GM12865 (cell line): Measurements from ENCODE around the gene SLC35F1.

Source experiments
- DNase-seq: peaks from one replicate; pipeline ENCODE4 v3.0.0; 2010; ENCODE audit warnings: low read depth
- H3K4me3 ChIP-seq: 2 replicates; pipeline ENCODE4 v1.5.1; 2011; ENCODE audit warnings: mild to moderate bottlenecking, low read depth, low read length, control low read depth
- TF ChIP-seq, protein P1 (sequence below): IDR thresholded peaks from 2 replicates; pipeline ENCODE4 v1.5.1; 2011; ENCODE audit warnings: low read length, control low read depth, low read depth, inconsistent platforms; ENCODE audit not compliant: insufficient read depth; ENCODE audit errors: missing control alignments

Gene SLC35F1

DNA sequence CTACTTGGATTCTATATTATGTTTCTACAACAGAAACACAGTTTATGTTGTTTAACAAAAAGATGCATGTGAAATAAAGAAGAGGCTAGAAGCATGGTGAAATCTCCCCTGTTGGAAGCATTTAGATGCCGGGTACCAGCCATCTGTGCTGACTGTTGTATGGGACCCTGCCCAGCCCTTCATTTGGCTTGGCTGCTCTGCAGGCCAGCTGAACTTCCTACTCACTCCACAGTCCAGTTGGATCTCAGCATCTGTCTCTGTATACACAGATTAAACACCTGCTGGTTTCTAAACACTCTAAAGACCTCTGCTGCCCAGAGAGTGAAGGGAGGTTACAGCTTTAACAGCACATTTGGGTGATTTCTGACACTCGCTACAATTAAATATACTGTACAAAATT is 228.3 kb downstream of the SLC35F1 start:
- TF ChIP-seq, protein P1, sequence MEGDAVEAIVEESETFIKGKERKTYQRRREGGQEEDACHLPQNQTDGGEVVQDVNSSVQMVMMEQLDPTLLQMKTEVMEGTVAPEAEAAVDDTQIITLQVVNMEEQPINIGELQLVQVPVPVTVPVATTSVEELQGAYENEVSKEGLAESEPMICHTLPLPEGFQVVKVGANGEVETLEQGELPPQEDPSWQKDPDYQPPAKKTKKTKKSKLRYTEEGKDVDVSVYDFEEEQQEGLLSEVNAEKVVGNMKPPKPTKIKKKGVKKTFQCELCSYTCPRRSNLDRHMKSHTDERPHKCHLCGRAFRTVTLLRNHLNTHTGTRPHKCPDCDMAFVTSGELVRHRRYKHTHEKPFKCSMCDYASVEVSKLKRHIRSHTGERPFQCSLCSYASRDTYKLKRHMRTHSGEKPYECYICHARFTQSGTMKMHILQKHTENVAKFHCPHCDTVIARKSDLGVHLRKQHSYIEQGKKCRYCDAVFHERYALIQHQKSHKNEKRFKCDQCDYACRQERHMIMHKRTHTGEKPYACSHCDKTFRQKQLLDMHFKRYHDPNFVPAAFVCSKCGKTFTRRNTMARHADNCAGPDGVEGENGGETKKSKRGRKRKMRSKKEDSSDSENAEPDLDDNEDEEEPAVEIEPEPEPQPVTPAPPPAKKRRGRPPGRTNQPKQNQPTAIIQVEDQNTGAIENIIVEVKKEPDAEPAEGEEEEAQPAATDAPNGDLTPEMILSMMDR = no peak
- DNase-seq = no peak

DNA sequence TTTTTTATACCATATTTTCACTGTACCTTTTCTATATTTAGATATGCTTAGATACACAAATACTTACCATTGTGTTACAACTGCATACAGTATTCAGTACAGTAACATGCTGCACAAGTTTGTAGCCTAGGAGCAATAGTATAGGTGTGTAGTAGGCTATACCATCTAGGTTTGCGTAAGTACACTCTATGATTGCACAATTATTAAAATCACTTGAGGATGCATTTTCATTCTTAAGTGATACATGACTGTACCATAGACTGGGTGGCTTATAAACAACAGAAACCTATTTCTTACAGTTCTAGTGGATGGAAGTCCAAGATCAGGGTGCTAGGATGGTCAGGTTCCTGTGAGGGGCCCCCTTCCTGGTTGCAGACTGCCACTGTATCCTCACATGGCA is 234.1 kb downstream of the SLC35F1 start:
- TF ChIP-seq, protein P1 = no peak
- DNase-seq = no peak
- H3K4me3 ChIP-seq = no peak overlapping the region

More for the DNA sequence above, 228.3 kb downstream of the SLC35F1 start:
- H3K4me3 ChIP-seq = no peak overlapping the region

GRCh38 chr6:118146584-118146983 is 239.5 kb downstream of the SLC35F1 start:
- TF ChIP-seq, protein P1 = no peak
- DNase-seq = no peak
- no peak overlapping the region for H3K4me3 ChIP-seq

GRCh38 chr6:118147511-118147910 is 240.4 kb downstream of the SLC35F1 start:
- no peak for DNase-seq
- H3K4me3 ChIP-seq = no peak overlapping the region
- TF ChIP-seq, protein P1 = no peak

DNA sequence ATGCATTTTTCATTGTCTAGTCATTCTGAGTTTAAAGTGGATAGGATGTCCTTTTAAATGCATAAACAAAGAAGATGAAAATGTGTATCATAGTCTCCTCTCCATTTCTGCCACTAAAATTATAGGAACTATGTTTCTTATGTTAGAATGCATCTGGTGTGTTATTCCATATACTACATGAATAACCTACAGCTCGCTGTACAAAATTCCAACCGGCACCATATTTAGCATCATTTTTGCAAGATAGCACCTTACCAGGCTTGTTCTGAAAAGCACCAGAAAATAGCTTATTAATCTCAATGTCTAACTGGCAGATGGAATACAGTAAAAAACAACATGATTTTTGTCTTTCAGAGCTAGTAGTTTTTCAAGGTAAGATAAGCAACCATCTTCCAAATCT is 241.5 kb downstream of the SLC35F1 start:
- TF ChIP-seq, protein P1 = no peak
- no peak for DNase-seq
- no peak overlapping the region for H3K4me3 ChIP-seq

GRCh38 chr6:118152524-118152923 is 245.5 kb downstream of the SLC35F1 start:
- TF ChIP-seq, protein P1 = no peak
- DNase-seq = no peak
- H3K4me3 ChIP-seq = no peak overlapping the region

DNA sequence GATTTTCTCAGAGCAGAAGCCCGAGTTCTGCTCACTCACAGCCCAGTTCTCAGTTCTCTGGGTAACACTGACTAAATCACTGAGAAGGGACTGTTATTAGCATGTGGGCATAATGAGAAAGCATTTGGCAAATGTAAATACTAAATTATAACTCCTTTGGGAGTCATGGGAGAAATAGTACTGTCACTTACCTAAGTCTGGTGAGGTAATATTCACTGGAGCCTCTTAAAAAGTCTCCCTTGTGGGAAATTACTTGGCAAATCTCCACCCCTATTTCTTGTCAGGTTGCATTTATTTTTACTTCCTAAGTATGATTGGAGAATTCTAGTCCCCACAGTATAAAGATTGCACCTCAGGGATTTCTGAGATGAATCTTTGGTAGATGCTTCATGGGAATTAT is 254.3 kb downstream of the SLC35F1 start:
- TF ChIP-seq, protein P1 = no peak
- H3K4me3 ChIP-seq = no peak overlapping the region
- DNase-seq = no peak
